Esophagus muscularis mucosa (tissue), 4 donors: Measurements from ENCODE around the gene DRD5. TPM values are rescaled to one million over a fixed set of nuclear protein-coding genes. Genes with fewer than 3 reads are reported as not detected.
"Not testable (repeated sequence)": the region's sequence is repeated elsewhere in the genome, so short reads cannot be mapped to it uniquely, and the experiment has no call there.

Source experiments
- DNase-seq: peaks from one replicate; pipeline ENCODE4 v3.0.0-alpha.2; 2017; ENCODE audit errors: extremely low spot score
- H3K27ac ChIP-seq, 4 donors: fragments of 200-600 bp; sonication (generic); replicated peaks in 1 of 4; 1 replicate in 3 of 4; 2 replicates in 1 of 4; pipeline ENCODE4 v1.5.1; 2016 to 2019; ENCODE audit warnings: mild to moderate bottlenecking in 1 of 4
- H3K27me3 ChIP-seq, 4 donors: fragments of 200-600 bp; sonication (generic); one replicate each; pipeline versions ENCODE4 v1.5.1 to v1.6.0; 2016 to 2019
- H3K36me3 ChIP-seq, 4 donors: fragments of 200-600 bp; sonication (generic); one replicate each; pipeline ENCODE4 v1.5.1; 2016 to 2019
- H3K4me1 ChIP-seq, 4 donors: fragments of 200-600 bp; sonication (generic); one replicate each; pipeline ENCODE4 v1.5.1; 2016 to 2019
- H3K4me3 ChIP-seq, 4 donors: fragments of 200-600 bp; sonication (generic); 1 replicate in 2 of 4; 2 replicates in 2 of 4; pipeline ENCODE4 v1.5.1; 2016 to 2019; ENCODE audit warnings: mild to moderate bottlenecking in 4 of 4, moderate library complexity in 1 of 4
- H3K9me3 ChIP-seq, 4 donors: fragments of 200-600 bp; sonication (generic); 1 replicate in 3 of 4; 2 replicates in 1 of 4; pipeline ENCODE4 v1.5.1; 2016 to 2019
- CTCF ChIP-seq, 3 experiments: fragments of 200-600 bp in 2 of 3; fragments of 450-650 bp in 1 of 3; sonication (generic) in 2 of 3; IDR thresholded peaks; one replicate each; pipeline ENCODE4 v1.5.1; 2017 to 2019; ENCODE audit warnings: antibody characterized with exemption in 3 of 3, mild to moderate bottlenecking in 2 of 3, moderate library complexity in 1 of 3
- EP300 ChIP-seq: sonication (generic); formaldehyde crosslinking; IDR thresholded peaks from one replicate; pipeline ENCODE4 v1.6.1; 2017; ENCODE audit warnings: antibody characterized with exemption
- POLR2A ChIP-seq: fragments of 450-650 bp; IDR thresholded peaks from one replicate; pipeline ENCODE4 v1.6.1; 2017; ENCODE audit warnings: antibody characterized with exemption, moderate library complexity, mild to moderate bottlenecking, low read depth
- POLR2AphosphoS5 ChIP-seq, 2 donors: sonication (generic); formaldehyde crosslinking; IDR thresholded peaks; one replicate each; pipeline ENCODE4 v1.6.1; 2017; ENCODE audit warnings: antibody characterized with exemption in 2 of 2
- WGBS: methylation state at CpG from one replicate; pipeline ENCODE4 v1.1.5; 2018; 5-methylcytosine and 5-hydroxymethylcytosine counted together
- intact Hi-C: fragments of 100-400 bp; cut with DNase I; formaldehyde crosslinking; loops from one replicate; pipeline ENCODE4 v1.15.1; 2023
- total RNA-seq, 4 donors: library from RNA; depleted of rRNA; stranded (reverse); fragments of >200 nt; gene quantifications; one replicate each; pipeline versions ENCODE4 v1.1.0 to v1.2.1, GENCODE V29; 2016

Gene DRD5
- total RNA-seq, 4 donors from 2014 or later: not detected

- no peaks in the 10 kb centered on the region for H3K4me1 ChIP-seq
- no peaks in the 10 kb centered on the region for H3K27me3 ChIP-seq
- WGBS: 90% methylated on average over 3 of the region's 3 CpGs
- intact Hi-C loops: no loop called here
- no peak overlapping the region for H3K4me3 ChIP-seq
- no peak overlapping the region for H3K27ac ChIP-seq
- TF ChIP-seq POLR2A (no peak), CTCF (IDR thresholded peaks at IDR 0.05) (no peak), EP300 (no peak), POLR2AphosphoS5 (IDR thresholded peaks at IDR 0.05) (no peak)
- DNase-seq: no peak
- H3K36me3 ChIP-seq: no peaks in the 10 kb centered on the region
- H3K9me3 ChIP-seq: no peaks in the 10 kb centered on the region
These were observed 10.9 kb downstream of the DRD5 start for GRCh38 chr4:9792381-9792780.

- H3K4me3 ChIP-seq, intact Hi-C loops, H3K27ac ChIP-seq, H3K4me1 ChIP-seq, H3K9me3 ChIP-seq, H3K27me3 ChIP-seq, DNase-seq, H3K36me3 ChIP-seq: not testable (repeated sequence)
- 44% methylated on average over 2 of the region's 2 CpGs for WGBS
These were observed 15.2 kb downstream of the DRD5 start for GRCh38 chr4:9796641-9797040.

- no peak overlapping the region for H3K4me3 ChIP-seq
- H3K27ac ChIP-seq: no peak overlapping the region
- no peaks in the 10 kb centered on the region for H3K36me3 ChIP-seq
- intact Hi-C loops: no loop called here
- TF ChIP-seq POLR2A (no peak), CTCF (IDR thresholded peaks at IDR 0.05) (no peak), POLR2AphosphoS5 (IDR thresholded peaks at IDR 0.05) (no peak), EP300 (no peak)
- no peak for DNase-seq
- no peaks in the 10 kb centered on the region for H3K27me3 ChIP-seq
- no peaks in the 10 kb centered on the region for H3K9me3 ChIP-seq
- 79% methylated on average over 4 of the region's 4 CpGs for WGBS
- H3K4me1 ChIP-seq: no peaks in the 10 kb centered on the region
These were observed 19.4 kb downstream of the DRD5 start for GRCh38 chr4:9800848-9801247.

GRCh38 chr4:9804918-9805317 lies 23.5 kb downstream of the DRD5 start:
- no peaks in the 10 kb centered on the region for H3K27me3 ChIP-seq
- no peak for TF ChIP-seq CTCF (IDR thresholded peaks at IDR 0.05)
- no peak for TF ChIP-seq POLR2AphosphoS5 (IDR thresholded peaks at IDR 0.05)
- no peak for TF ChIP-seq EP300

GRCh38 chr4:9808077-9808476 lies 26.6 kb downstream of the DRD5 start:
- TF ChIP-seq POLR2AphosphoS5 (IDR thresholded peaks at IDR 0.05) (no peak), EP300 (no peak), CTCF (IDR thresholded peaks at IDR 0.05) (no peak), POLR2A (no peak)
- intact Hi-C loops: no loop called here
- H3K9me3 ChIP-seq: no peaks in the 10 kb centered on the region
- no peak overlapping the region for H3K4me3 ChIP-seq
- no peaks in the 10 kb centered on the region for H3K4me1 ChIP-seq
- DNase-seq: no peak
- no peaks in the 10 kb centered on the region for H3K27me3 ChIP-seq
- no peak overlapping the region for H3K27ac ChIP-seq
- no peaks in the 10 kb centered on the region for H3K36me3 ChIP-seq
- WGBS: 63% methylated on average over 5 of the region's 5 CpGs

More at GRCh38 chr4:9804918-9805317, 23.5 kb downstream of the DRD5 start:
- 63% methylated on average over 2 of the region's 5 CpGs for WGBS
- no peaks in the 10 kb centered on the region for H3K36me3 ChIP-seq
- no peaks in the 10 kb centered on the region for H3K9me3 ChIP-seq
- no peak for DNase-seq
- H3K4me1 ChIP-seq: no peaks in the 10 kb centered on the region
- no peak overlapping the region for H3K4me3 ChIP-seq
- no peak overlapping the region for H3K27ac ChIP-seq
- intact Hi-C loops: no loop called here
